ENCODE data around the gene DNM2. TPM values are rescaled to one million over a fixed set of nuclear protein-coding genes. Genes with fewer than 3 reads are reported as not detected.
A peak's percentile ranks its signal among the peaks of the same experiment; 100 is the strongest.

Gene DNM2
- total and polyA plus RNA-seq, 12 donors, result 78.9 to 206 (median 131) TPM

DNA sequence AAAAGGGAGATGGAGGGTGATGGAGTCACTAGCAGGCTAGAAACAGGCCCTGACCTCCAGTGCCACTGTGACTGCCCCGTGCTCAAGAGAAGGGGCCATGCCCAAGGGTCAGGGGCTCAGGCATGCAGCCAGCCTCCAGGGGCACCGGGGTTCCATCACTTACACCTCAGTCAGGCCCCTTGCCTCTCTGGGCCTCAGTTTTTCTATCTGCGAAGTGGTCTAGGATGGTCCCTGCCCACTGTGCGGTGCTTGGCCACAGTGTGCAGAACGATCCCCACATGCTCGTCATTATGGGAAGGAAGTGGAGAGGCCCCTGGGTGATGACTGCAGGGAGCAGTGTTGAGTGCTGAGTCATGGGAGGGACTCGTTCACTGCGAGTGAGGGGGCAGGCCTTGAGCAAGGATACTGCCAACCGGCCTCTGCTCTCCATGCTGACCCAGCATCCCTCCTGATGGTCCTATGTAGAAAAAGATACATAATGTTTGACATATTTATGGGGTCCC is 95.1 kb downstream of the DNM2 start:
- H3K27me3 ChIP-seq, result no peaks in the 10 kb centered on the region
- intact Hi-C loops (cut with DNase I), result no loop called here
- peaks cover 0 to 99% (median 64%) of the 10 kb centered on the region in 9 donors for H3K36me3 ChIP-seq
- peaks cover 0 to 73% (median 0%) of the 10 kb centered on the region in 9 donors for H3K4me1 ChIP-seq
- peak overlapping the region in 4 of 10 donors; percentile 9 to 87 (median 41) for H3K27ac ChIP-seq
- TF ChIP-seq, protein P1, sequence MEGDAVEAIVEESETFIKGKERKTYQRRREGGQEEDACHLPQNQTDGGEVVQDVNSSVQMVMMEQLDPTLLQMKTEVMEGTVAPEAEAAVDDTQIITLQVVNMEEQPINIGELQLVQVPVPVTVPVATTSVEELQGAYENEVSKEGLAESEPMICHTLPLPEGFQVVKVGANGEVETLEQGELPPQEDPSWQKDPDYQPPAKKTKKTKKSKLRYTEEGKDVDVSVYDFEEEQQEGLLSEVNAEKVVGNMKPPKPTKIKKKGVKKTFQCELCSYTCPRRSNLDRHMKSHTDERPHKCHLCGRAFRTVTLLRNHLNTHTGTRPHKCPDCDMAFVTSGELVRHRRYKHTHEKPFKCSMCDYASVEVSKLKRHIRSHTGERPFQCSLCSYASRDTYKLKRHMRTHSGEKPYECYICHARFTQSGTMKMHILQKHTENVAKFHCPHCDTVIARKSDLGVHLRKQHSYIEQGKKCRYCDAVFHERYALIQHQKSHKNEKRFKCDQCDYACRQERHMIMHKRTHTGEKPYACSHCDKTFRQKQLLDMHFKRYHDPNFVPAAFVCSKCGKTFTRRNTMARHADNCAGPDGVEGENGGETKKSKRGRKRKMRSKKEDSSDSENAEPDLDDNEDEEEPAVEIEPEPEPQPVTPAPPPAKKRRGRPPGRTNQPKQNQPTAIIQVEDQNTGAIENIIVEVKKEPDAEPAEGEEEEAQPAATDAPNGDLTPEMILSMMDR (IDR thresholded peaks at IDR 0.05), result no peak
- no peaks in the 10 kb centered on the region for H3K9me3 ChIP-seq
- ATAC-seq (peak in 7 of 8 donors; percentile 45 to 72 (median 52)), DNase-seq (peak in 1 of 2 donors; percentile 42)
- H3K4me3 ChIP-seq, result no peak overlapping the region
- 55 to 60% methylated on average over 9 of the region's 9 CpGs for whole genome bisulfite sequencing, 2 donors

DNA sequence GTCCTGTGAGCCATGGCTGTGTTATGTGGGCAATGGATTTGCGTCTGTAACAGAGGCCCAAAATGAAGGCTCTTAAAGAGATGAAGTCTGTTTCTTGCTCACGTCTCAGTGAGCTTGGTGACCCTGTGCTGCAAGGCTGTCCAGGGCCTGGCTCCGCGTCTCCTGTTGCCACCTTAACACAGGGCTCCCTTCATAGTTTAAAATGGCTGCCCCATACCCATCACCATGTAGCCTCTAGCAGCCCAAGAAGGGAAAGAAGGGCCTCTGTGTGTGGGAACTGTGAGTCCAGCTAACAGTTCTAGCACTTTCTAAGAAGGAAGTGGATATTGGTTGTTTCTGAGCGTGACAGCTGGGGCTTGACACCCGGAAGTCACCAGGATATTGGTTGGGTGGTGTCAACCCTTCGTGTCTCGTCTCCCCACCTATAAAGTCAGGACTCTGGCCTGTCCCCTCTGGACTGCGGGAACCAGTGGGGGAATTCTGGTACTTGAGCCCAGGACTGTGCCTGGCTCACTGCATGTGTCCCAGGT is 97.2 kb downstream of the DNM2 start:
- 96% methylated on average over 9 of the region's 9 CpGs for WGBS, 2 donors
- Histone ChIP-seq H3K9me3 (no peaks in the 10 kb centered on the region), H3K27ac (peak overlapping the region in 1 of 10 donors; percentile 87), H3K4me1 (peaks cover 0 to 58% (median 0%) of the 10 kb centered on the region in 9 donors), H3K36me3 (peaks cover 0 to 96% (median 55%) of the 10 kb centered on the region in 9 donors), H3K4me3 (no peak overlapping the region), H3K27me3 (no peaks in the 10 kb centered on the region)
- TF ChIP-seq, protein P1 (IDR thresholded peaks at IDR 0.05), result no peak
- ATAC-seq, result no peak
- intact Hi-C loops (cut with DNase I), result no loop called here
- no peak for DNase-seq

DNA sequence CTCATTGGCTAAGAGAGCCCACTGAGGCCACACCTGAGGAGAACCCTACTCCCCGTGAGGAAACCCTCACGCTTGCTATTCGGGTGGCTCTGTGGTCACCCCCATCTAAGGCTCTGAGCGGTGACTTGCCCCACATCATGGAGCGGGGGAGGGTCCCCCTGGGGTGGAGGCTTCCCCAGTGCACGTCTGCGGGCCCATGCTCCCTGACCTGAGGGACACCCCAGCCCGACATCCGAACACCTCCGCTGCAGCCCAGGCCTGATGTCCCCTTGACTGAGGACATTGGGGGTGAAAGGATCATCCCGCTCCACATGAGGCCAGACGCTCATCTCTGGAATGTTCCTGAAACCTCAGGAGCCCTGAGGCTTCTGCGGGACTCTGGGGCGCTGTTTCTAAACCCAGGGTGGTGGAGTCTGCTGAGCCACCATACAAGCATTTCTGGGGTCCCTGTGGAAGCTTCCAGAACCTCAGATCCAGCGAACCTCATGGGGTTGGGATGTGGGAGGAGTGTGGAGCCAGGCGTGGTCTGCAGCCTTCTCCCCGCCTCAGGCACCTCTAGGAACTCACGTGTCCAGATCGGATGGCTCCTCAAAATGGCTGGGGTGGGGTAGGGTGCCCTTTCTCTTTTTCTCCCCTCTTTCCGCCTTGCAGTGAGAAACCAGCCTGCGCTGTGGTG is 98.2 kb downstream of the DNM2 start:
- peaks cover 0 to 96% (median 57%) of the 10 kb centered on the region in 9 donors for H3K36me3 ChIP-seq
- no peaks in the 10 kb centered on the region for H3K9me3 ChIP-seq
- ATAC-seq (no peak), DNase-seq (no peak)
- H3K4me3 ChIP-seq, result peak overlapping the region in 6 of 10 donors; percentile 23 to 39 (median 34)
- no peaks in the 10 kb centered on the region for H3K27me3 ChIP-seq
- peak overlapping the region in 5 of 10 donors; percentile 22 to 87 (median 61) for H3K27ac ChIP-seq
- intact Hi-C loops (cut with DNase I), result no loop called here
- peaks cover 0 to 50% (median 0%) of the 10 kb centered on the region in 9 donors for H3K4me1 ChIP-seq
- 91 to 93% methylated on average over 21 of the region's 21 CpGs for WGBS, 2 donors
- TF ChIP-seq, protein P1 (IDR thresholded peaks at IDR 0.05), result no peak

DNA sequence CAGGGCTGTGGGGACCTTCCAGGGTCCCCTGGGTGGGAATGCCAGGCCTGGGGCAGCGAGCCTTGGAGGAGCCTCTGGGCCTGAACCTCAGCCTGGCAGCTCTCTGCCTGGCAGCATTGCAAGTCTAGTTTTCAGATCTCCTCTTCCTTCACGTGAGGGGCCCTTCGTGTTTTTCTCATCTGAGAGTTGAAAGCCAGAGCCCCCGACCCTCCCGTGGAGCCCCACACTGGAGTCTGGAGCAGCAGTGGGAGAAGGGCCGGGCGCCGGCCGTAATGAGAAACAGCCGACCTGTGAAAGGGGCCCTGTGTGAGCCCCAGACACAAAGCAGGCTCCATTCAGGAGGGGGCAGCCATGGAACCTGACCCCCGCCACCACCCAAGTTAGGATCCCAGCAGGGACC is 98.8 kb downstream of the DNM2 start:
- ATAC-seq (no peak), DNase-seq (no peak)
- TF ChIP-seq, protein P1 (IDR thresholded peaks at IDR 0.05), result no peak
- H3K4me3 ChIP-seq, result peak overlapping the region in 9 of 10 donors; percentile 3 to 39 (median 25)
- H3K27ac ChIP-seq, result peak overlapping the region in 8 of 10 donors; percentile 41 to 76 (median 58)
- H3K9me3 ChIP-seq, result no peaks in the 10 kb centered on the region
- H3K36me3 ChIP-seq, result peaks cover 0 to 96% (median 56%) of the 10 kb centered on the region in 9 donors
- 88 to 92% methylated on average over 11 of the region's 11 CpGs for WGBS, 2 donors
- peaks cover 0 to 45% (median 0%) of the 10 kb centered on the region in 9 donors for H3K4me1 ChIP-seq
- intact Hi-C loops (cut with DNase I), result no loop called here
- no peaks in the 10 kb centered on the region for H3K27me3 ChIP-seq

Data from heart right ventricle (tissue), 16 donors.